ENCODE results near the gene ALKAL2.

ALKAL2 gene

DNA sequence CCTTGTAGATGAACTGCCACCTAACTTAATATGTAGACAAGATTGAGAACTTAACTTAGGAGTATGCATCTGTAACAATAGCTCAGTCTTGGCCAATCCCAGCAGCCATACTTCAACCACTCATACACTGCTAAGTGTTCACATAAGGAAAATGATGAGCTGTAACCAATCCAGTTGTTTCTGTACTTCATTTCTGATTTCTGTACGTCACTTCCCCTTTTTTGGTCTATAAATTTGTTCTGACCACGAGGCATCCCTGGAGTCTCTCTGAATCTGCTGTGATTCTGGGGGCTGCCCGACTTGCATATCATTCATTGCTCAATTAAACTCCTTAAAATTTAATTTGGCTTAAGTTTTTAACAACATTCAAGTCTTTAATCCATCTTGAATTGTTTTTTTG, 30.5 kb downstream of the ALKAL2 start:
- no peak for DNase-seq (ENCODE audit: low read depth)
- no peak overlapping the region for H3K4me3 ChIP-seq (ENCODE audit: low read depth, low read length)
- TF ChIP-seq, protein P1, sequence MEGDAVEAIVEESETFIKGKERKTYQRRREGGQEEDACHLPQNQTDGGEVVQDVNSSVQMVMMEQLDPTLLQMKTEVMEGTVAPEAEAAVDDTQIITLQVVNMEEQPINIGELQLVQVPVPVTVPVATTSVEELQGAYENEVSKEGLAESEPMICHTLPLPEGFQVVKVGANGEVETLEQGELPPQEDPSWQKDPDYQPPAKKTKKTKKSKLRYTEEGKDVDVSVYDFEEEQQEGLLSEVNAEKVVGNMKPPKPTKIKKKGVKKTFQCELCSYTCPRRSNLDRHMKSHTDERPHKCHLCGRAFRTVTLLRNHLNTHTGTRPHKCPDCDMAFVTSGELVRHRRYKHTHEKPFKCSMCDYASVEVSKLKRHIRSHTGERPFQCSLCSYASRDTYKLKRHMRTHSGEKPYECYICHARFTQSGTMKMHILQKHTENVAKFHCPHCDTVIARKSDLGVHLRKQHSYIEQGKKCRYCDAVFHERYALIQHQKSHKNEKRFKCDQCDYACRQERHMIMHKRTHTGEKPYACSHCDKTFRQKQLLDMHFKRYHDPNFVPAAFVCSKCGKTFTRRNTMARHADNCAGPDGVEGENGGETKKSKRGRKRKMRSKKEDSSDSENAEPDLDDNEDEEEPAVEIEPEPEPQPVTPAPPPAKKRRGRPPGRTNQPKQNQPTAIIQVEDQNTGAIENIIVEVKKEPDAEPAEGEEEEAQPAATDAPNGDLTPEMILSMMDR (IDR thresholded peaks at IDR 0.05; ENCODE audit: control insufficient read depth, extremely low read depth, insufficient read depth), result no peak

DNA sequence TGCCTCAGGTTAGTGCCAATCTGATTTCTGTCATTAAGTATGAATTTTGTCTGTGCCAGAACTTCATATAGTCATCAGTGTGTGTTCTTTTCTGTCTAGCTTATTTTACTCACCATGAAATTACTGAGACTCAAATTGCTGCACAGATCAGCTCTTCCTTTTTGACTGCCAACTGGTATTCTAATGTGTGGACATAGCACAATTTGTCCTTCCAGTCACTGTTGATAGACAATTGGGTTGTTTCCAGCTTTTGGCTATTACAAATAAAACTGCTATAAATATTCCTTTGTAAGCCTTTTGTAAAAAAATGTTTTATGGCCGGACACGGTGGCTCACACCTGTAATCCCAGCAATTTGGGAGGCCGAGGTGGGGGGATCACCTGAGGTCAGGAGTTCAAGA, 31.8 kb downstream of the ALKAL2 start:
- H3K4me3 ChIP-seq (ENCODE audit: low read depth, low read length), result no peak overlapping the region
- DNase-seq (ENCODE audit: low read depth), result peak; percentile 23
- TF ChIP-seq, protein P1 (IDR thresholded peaks at IDR 0.05; ENCODE audit: control insufficient read depth, extremely low read depth, insufficient read depth), result no peak

DNA sequence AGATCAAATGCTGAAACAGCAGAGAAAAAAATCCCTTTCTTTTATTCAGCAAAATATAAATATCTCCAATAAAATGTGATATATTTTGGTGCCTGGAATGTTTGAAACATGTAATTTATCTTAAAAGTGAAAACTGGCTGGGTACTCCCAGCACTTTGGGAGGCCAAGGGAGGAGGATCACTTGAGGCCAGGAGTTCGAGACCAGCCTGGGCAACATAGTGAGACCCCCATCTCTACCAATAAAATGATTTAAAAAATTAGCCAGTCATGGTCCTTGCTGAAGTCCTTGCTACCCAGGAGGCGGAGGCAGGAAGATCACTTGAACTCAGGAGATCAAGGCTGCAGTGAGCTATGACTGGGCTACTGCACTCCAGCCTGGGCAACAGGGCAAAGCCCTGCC, 32.7 kb downstream of the ALKAL2 start:
- no peak for DNase-seq (ENCODE audit: low read depth)
- H3K4me3 ChIP-seq (ENCODE audit: low read depth, low read length), result no peak overlapping the region
- TF ChIP-seq, protein P1 (IDR thresholded peaks at IDR 0.05; ENCODE audit: control insufficient read depth, extremely low read depth, insufficient read depth), result no peak

DNA sequence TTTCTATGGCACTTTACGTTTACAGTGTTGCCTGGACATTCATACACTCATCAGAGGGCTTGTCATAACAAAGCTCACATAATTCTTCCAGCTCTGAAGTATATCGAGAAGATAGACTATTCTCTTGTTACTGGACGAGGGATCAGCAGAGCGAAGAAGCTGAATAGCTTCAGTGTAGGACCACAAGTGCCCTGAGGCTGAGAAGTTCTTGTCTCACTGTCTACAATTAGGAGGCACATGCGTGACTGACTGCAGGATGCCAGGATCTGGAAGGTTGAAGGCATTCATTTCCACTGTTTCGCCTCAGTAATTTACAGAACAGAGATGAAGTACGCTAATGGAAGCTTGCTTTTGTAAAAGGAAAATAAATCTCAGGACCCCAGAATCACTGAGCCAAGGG, 33.6 kb downstream of the ALKAL2 start:
- no peak for DNase-seq (ENCODE audit: low read depth)
- no peak overlapping the region for H3K4me3 ChIP-seq (ENCODE audit: low read depth, low read length)
- TF ChIP-seq, protein P1 (IDR thresholded peaks at IDR 0.05; ENCODE audit: control insufficient read depth, extremely low read depth, insufficient read depth), result no peak

DNA sequence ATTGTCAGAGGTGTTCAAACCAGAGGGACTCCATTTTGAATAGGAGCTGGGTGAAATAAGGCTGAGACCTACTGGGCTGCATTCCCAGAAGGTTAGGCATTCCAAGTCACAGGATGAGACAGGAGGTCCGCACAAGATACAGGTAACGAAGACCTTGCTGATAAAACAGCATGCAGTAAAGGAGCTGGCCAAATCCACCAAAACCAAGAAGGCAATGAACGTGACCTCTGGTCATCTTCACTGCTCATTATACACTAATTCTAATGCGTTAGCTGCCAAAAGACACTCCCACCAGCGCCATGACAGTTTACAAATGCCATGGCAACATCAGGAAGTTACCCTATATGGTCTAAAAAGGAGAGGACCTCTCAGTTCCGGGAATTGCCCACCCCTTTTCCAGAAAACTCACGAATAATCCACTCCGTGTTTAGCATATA, 34.7 kb downstream of the ALKAL2 start:
- no peak overlapping the region for H3K4me3 ChIP-seq (ENCODE audit: low read depth, low read length)
- TF ChIP-seq, protein P1 (IDR thresholded peaks at IDR 0.05; ENCODE audit: control insufficient read depth, extremely low read depth, insufficient read depth), result no peak
- DNase-seq (ENCODE audit: low read depth), result no peak

DNA sequence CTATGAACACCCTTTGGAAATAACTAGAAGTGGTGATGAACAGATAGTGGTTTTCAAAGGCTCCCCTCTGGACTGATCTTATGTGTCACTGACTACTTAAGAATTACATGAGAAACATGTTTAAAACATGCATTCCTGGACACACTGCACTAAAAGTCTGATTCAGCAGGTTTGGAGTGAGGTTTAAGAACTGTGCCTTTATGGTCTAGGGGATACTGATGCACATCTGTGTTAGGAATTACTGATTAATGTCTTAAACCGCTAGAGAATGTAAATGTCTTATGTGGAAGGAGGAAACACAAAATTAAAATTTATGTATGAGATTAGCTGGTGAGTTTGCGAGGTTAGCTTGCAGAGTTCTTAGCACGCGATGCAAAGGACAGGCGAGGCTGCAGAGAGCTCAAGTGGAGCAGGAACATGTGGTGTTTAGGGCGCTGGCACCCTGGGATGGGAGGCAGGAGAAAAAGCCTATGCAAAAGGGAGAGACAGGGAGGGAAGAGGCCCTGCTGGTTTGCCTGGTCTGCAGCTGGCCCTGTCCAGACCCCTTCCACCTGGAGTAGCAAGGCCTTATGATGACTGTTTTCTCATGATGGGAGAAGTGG, 35.8 kb downstream of the ALKAL2 start:
- no peak for DNase-seq (ENCODE audit: low read depth)
- H3K4me3 ChIP-seq (ENCODE audit: low read depth, low read length), result no peak overlapping the region
- TF ChIP-seq, protein P1 (IDR thresholded peaks at IDR 0.05; ENCODE audit: control insufficient read depth, extremely low read depth, insufficient read depth), result no peak

DNA sequence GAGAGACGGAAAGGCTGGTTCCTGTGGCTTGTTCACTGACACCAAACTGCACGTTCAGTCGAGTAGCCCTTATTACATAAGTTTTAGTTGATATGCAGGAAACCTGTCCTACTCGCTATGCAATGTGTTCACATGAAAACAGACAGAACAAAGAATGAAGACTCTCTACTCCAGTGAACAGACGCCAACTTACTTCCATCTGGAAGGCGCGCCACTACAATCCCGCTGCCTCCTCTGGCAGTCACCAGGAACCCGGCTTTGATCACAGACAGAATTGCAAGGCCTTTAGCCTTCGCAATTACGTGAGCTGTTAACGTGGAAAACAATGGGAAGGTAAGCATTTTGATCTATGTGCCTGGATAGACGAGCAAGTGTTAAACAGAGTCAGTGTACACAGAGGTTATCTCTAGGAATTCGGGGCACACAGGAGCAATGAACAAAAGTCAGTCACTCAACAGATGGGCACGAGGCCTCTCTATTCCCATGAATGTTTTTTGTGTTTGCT, 38.3 kb downstream of the ALKAL2 start:
- no peak overlapping the region for H3K4me3 ChIP-seq (ENCODE audit: low read depth, low read length)
- DNase-seq (ENCODE audit: low read depth), result no peak
- TF ChIP-seq, protein P1 (IDR thresholded peaks at IDR 0.05; ENCODE audit: control insufficient read depth, extremely low read depth, insufficient read depth), result no peak
